HG03558 (cell line): ENCODE data around the gene RTN4R.

Source experiments
- ATAC-seq: cut with Tn5 transposase; IDR thresholded peaks from one replicate; pipeline ENCODE4 v1.9.1; 2021; ENCODE audit warnings: moderate number of reproducible peaks; ENCODE audit not compliant: unreplicated experiment; ENCODE audit errors: extremely low read depth

The RTN4R gene

GRCh38 chr22:20192972-20193760 is 75.0 kb downstream of the RTN4R start:
- no peak for ATAC-seq

- no peak for ATAC-seq
Measured at GRCh38 chr22:20192293-20192971, 75.7 kb downstream of the RTN4R start.

- no peak for ATAC-seq
Measured at GRCh38 chr22:20191803-20192202, 76.3 kb downstream of the RTN4R start.
